ENCODE results near the gene CAMSAP3.

CAMSAP3 gene

DNA sequence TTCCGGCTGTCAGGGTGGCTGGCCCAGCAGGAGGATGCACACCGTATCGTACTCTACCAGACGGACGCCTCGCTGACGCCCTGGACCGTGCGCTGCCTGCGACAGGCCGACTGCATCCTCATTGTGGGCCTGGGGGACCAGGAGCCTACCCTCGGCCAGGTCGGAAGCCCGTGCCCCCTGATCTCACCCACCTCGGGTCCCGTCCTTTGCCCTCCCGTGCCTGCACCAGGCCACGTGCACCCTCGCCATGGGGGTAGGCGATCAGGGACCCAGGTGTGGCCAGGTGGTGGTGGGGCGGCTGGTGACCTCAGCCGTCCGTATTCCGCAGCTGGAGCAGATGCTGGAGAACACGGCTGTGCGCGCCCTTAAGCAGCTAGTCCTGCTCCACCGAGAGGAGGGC is 41.1 kb upstream of the CAMSAP3 start:
- peaks cover 8% of the 10 kb centered on the region for H3K4me1 ChIP-seq (ENCODE audit: low read depth, poor library complexity, severe bottlenecking)
- H3K79me2 ChIP-seq (ENCODE audit: insufficient read depth, low read depth): no peaks in the 10 kb centered on the region
- no peak overlapping the region for H3K4me3 ChIP-seq (IDR thresholded peaks at IDR 0.05; ENCODE audit: insufficient read depth, low read depth, low read length)
- no peaks in the 10 kb centered on the region for H3K27me3 ChIP-seq (ENCODE audit: insufficient read depth, low read depth)
- no peak overlapping the region for H3K4me2 ChIP-seq
- no peak overlapping the region for H2AFZ ChIP-seq (ENCODE audit: low read depth)
- H3K36me3 ChIP-seq (ENCODE audit: insufficient read depth): no peaks in the 10 kb centered on the region
- H3K9ac ChIP-seq: no peak overlapping the region
- no peak overlapping the region for H3K27ac ChIP-seq
- no peaks in the 10 kb centered on the region for H4K20me1 ChIP-seq (ENCODE audit: insufficient read depth)
- TF ChIP-seq, protein P1, sequence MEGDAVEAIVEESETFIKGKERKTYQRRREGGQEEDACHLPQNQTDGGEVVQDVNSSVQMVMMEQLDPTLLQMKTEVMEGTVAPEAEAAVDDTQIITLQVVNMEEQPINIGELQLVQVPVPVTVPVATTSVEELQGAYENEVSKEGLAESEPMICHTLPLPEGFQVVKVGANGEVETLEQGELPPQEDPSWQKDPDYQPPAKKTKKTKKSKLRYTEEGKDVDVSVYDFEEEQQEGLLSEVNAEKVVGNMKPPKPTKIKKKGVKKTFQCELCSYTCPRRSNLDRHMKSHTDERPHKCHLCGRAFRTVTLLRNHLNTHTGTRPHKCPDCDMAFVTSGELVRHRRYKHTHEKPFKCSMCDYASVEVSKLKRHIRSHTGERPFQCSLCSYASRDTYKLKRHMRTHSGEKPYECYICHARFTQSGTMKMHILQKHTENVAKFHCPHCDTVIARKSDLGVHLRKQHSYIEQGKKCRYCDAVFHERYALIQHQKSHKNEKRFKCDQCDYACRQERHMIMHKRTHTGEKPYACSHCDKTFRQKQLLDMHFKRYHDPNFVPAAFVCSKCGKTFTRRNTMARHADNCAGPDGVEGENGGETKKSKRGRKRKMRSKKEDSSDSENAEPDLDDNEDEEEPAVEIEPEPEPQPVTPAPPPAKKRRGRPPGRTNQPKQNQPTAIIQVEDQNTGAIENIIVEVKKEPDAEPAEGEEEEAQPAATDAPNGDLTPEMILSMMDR (conservative IDR thresholded peaks at IDR 0.05; ENCODE audit: low read depth, low read length): no peak

DNA sequence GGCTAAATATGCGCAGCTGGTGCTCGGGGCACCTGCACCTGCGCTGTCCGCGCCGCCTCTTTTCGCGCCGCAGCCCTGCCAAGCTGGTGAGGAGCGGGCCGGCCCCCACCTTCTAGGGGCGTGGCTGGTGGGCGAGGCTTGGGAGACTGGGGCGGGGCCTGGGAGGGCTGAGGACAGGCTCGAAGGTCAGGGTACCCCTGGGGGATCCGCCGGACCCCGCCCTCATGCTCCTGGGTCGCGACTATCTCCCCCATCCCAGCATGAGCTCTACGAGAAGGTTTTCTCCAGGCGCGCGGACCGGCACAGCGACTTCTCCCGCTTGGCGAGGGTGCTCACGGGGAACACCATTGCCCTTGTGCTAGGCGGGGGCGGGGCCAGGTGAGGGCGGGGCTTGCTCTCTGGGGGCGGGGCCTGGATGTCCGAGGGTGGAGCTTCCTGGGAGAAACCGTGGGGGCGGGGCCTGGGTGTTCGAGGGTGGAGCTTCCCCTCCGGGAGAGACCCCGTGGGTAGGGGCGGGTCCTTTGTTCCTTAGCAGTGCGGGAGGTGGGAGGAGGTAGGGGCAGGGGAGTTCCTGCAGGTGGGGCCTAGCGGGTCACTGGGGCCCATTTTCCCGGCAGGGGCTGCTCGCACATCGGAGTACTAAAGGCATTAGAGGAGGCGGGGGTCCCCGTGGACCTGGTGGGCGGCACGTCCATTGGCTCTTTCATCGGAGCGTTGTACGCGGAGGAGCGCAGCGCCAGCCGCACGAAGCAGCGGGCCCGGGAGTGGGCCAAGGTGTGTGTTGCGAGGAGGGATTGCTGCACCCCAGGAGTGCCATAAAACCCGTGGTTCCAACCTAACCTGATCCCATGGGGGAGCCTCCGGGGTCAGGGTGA is 40.4 kb upstream of the CAMSAP3 start:
- Histone ChIP-seq H3K9ac (no peak overlapping the region), H3K4me1 (ENCODE audit: low read depth, poor library complexity, severe bottlenecking) (peaks cover 8% of the 10 kb centered on the region), H4K20me1 (ENCODE audit: insufficient read depth) (no peaks in the 10 kb centered on the region), H3K4me2 (no peak overlapping the region), H3K79me2 (ENCODE audit: insufficient read depth, low read depth) (no peaks in the 10 kb centered on the region), H3K27ac (no peak overlapping the region), H3K27me3 (ENCODE audit: insufficient read depth, low read depth) (no peaks in the 10 kb centered on the region), H3K4me3 (IDR thresholded peaks at IDR 0.05; ENCODE audit: insufficient read depth, low read depth, low read length) (no peak overlapping the region), H3K36me3 (ENCODE audit: insufficient read depth) (no peaks in the 10 kb centered on the region), H2AFZ (ENCODE audit: low read depth) (no peak overlapping the region)
- TF ChIP-seq, protein P1 (conservative IDR thresholded peaks at IDR 0.05; ENCODE audit: low read depth, low read length): no peak

DNA sequence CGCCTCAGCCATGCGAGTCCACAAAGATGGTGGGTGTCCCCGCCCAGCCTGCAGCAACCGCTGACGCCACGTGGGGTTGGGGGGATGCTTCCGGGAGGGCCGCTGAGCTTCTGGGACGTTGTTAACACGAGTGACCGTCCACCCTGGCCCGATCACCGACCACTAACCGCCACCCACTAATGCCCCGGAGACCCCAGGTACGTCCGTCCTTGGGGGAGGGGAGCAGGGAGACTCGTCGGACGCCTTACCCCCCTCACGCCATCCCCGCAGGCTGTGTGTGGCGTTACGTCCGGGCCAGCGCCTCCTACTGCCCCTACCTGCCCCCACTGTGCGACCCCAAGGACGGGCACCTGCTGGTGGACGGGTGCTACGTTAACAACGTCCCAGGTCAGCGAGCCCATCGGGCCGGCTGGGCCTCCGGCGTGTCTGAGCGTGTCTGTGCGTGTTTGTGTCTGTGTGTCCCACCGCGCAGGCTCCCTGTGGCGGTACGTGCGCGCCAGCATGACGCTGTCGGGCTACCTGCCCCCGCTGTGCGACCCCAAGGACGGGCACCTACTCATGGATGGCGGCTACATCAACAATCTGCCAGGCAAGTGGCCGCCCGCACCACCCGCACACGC is 38.9 kb upstream of the CAMSAP3 start:
- Histone ChIP-seq H3K36me3 (ENCODE audit: insufficient read depth) (no peaks in the 10 kb centered on the region), H3K27ac (no peak overlapping the region), H2AFZ (ENCODE audit: low read depth) (no peak overlapping the region), H3K4me3 (IDR thresholded peaks at IDR 0.05; ENCODE audit: insufficient read depth, low read depth, low read length) (no peak overlapping the region), H3K27me3 (ENCODE audit: insufficient read depth, low read depth) (no peaks in the 10 kb centered on the region), H3K79me2 (ENCODE audit: insufficient read depth, low read depth) (no peaks in the 10 kb centered on the region), H4K20me1 (ENCODE audit: insufficient read depth) (no peaks in the 10 kb centered on the region), H3K4me2 (no peak overlapping the region), H3K9ac (no peak overlapping the region), H3K4me1 (ENCODE audit: low read depth, poor library complexity, severe bottlenecking) (peaks cover 8% of the 10 kb centered on the region)
- TF ChIP-seq, protein P1 (conservative IDR thresholded peaks at IDR 0.05; ENCODE audit: low read depth, low read length): no peak

DNA sequence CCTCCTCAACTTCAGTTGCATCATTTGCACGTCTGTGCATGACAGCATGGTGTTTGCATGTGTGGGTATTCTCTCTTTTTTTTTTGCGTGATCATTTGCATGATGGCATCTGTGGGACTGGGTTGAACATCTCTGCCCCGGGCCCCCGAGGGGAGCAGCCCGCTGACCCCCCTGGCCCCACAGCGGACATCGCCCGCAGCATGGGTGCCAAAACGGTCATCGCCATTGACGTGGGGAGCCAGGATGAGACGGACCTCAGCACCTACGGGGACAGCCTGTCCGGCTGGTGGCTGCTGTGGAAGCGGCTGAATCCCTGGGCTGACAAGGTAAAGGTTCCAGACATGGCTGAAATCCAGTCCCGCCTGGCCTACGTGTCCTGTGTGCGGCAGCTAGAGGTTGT is 37.0 kb upstream of the CAMSAP3 start:
- Histone ChIP-seq H3K36me3 (ENCODE audit: insufficient read depth) (no peaks in the 10 kb centered on the region), H3K4me1 (ENCODE audit: low read depth, poor library complexity, severe bottlenecking) (no peaks in the 10 kb centered on the region), H2AFZ (ENCODE audit: low read depth) (no peak overlapping the region), H3K9ac (no peak overlapping the region), H4K20me1 (ENCODE audit: insufficient read depth) (no peaks in the 10 kb centered on the region), H3K4me3 (IDR thresholded peaks at IDR 0.05; ENCODE audit: insufficient read depth, low read depth, low read length) (no peak overlapping the region), H3K27me3 (ENCODE audit: insufficient read depth, low read depth) (no peaks in the 10 kb centered on the region), H3K4me2 (no peak overlapping the region), H3K79me2 (ENCODE audit: insufficient read depth, low read depth) (no peaks in the 10 kb centered on the region), H3K27ac (no peak overlapping the region)
- TF ChIP-seq, protein P1 (conservative IDR thresholded peaks at IDR 0.05; ENCODE audit: low read depth, low read length): no peak
